Upper lobe of left lung (tissue), 6 donors: ENCODE data around the gene DEFB132. TPM values are rescaled to one million over a fixed set of nuclear protein-coding genes. Genes with fewer than 3 reads are reported as not detected.
"Not testable (repeated sequence)": the region's sequence is repeated elsewhere in the genome, so short reads cannot be mapped to it uniquely, and the experiment has no call there.

Experiments used
- ATAC-seq, 2 donors: fragments of 200-7000 bp; cut with Tn5 transposase; one replicate each; pipeline ENCODE4 v1.9.1; 2022; ENCODE audit warnings: mild to moderate bottlenecking in 2 of 2, moderate library complexity in 2 of 2; ENCODE audit not compliant: low FRiP score in 2 of 2
- DNase-seq, 2 donors: peaks; one replicate each; pipeline ENCODE4 v3.0.0-alpha.2; 2019 to 2020
- H3K27ac ChIP-seq, 4 donors: fragments of 200-600 bp; sonication (generic); one replicate each; pipeline ENCODE4 v1.5.1; 2016 to 2019
- H3K27me3 ChIP-seq, 4 donors: fragments of 200-600 bp; sonication (generic); one replicate each; pipeline ENCODE4 v1.5.1; 2017 to 2019
- H3K36me3 ChIP-seq, 4 donors: fragments of 200-600 bp; sonication (generic); one replicate each; pipeline ENCODE4 v1.5.1; 2016 to 2019
- H3K4me1 ChIP-seq, 4 donors: fragments of 200-600 bp; sonication (generic); one replicate each; pipeline ENCODE4 v1.5.1; 2018 to 2019
- H3K4me3 ChIP-seq, 4 donors: fragments of 200-600 bp; sonication (generic); one replicate each; pipeline ENCODE4 v1.5.1; 2017 to 2019; ENCODE audit warnings: mild to moderate bottlenecking in 2 of 4, moderate library complexity in 1 of 4
- H3K9me3 ChIP-seq, 4 donors: fragments of 200-600 bp; sonication (generic); one replicate each; pipeline ENCODE4 v1.5.1; 2018 to 2019
- EP300 ChIP-seq, 4 donors: sonication (generic); formaldehyde crosslinking; IDR thresholded peaks; one replicate each; pipeline ENCODE4 v1.5.1; 2017; ENCODE audit warnings: antibody characterized with exemption in 4 of 4, control low read depth in 2 of 4
- POLR2A ChIP-seq, 4 donors: fragments of 450-650 bp; IDR thresholded peaks; one replicate each; pipeline ENCODE4 v1.5.1; 2016 to 2017; ENCODE audit warnings: antibody characterized with exemption in 4 of 4, mild to moderate bottlenecking in 2 of 4
- POLR2AphosphoS5 ChIP-seq, 2 donors: sonication (generic); formaldehyde crosslinking; IDR thresholded peaks; one replicate each; pipeline ENCODE4 v1.5.1; 2017; ENCODE audit warnings: antibody characterized with exemption in 2 of 2
- WGBS, 2 donors: methylation state at CpG; one replicate each; pipeline ENCODE4 v1.1.5; 2017 to 2018; 5-methylcytosine and 5-hydroxymethylcytosine counted together
- total RNA-seq, 6 donors: library from RNA; depleted of rRNA in 4 of 6; stranded (reverse); fragments of >200 nt in 4 of 6; gene quantifications; one replicate each; pipeline versions ENCODE4 v1.1.0 to v1.2.1, GENCODE V29; 2016 to 2021
- TF ChIP-seq, protein P1 (sequence below), 6 experiments: fragments of 450-650 bp in 4 of 6; fragments of 200-600 bp in 2 of 6; sonication (generic) in 2 of 6; IDR thresholded peaks; one replicate each; pipeline ENCODE4 v1.5.1; 2016 to 2019; ENCODE audit warnings: antibody characterized with exemption in 6 of 6
- donor health status: DM: no; HTN: no; CAD: no; lungs with moderate emphysema.
- donor health status: DM: no; HTN: yes; CAD: no; lungs with severe emphysema.

Gene DEFB132
- total RNA-seq, 6 donors from 2014 or later, result not detected

- ATAC-seq, result no peak
- no peaks in the 10 kb centered on the region for H3K9me3 ChIP-seq
- no peaks in the 10 kb centered on the region for H3K36me3 ChIP-seq
- no peak overlapping the region for H3K4me3 ChIP-seq
- H3K27me3 ChIP-seq, result no peaks in the 10 kb centered on the region
- no peak for DNase-seq
- no peak overlapping the region for H3K27ac ChIP-seq
- 39 to 57% methylated on average over 2 of the region's 2 CpGs for WGBS, 2 donors
- H3K4me1 ChIP-seq, result no peaks in the 10 kb centered on the region
- no peak for TF ChIP-seq POLR2AphosphoS5 (IDR thresholded peaks at IDR 0.05)
- TF ChIP-seq, protein P1, sequence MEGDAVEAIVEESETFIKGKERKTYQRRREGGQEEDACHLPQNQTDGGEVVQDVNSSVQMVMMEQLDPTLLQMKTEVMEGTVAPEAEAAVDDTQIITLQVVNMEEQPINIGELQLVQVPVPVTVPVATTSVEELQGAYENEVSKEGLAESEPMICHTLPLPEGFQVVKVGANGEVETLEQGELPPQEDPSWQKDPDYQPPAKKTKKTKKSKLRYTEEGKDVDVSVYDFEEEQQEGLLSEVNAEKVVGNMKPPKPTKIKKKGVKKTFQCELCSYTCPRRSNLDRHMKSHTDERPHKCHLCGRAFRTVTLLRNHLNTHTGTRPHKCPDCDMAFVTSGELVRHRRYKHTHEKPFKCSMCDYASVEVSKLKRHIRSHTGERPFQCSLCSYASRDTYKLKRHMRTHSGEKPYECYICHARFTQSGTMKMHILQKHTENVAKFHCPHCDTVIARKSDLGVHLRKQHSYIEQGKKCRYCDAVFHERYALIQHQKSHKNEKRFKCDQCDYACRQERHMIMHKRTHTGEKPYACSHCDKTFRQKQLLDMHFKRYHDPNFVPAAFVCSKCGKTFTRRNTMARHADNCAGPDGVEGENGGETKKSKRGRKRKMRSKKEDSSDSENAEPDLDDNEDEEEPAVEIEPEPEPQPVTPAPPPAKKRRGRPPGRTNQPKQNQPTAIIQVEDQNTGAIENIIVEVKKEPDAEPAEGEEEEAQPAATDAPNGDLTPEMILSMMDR (IDR thresholded peaks at IDR 0.05), result no peak
- no peak for TF ChIP-seq POLR2A (IDR thresholded peaks at IDR 0.05)
- TF ChIP-seq EP300 (IDR thresholded peaks at IDR 0.05), result no peak
These were observed 6.2 kb upstream of the DEFB132 start for GRCh38 chr20:251354-251753.

DNA sequence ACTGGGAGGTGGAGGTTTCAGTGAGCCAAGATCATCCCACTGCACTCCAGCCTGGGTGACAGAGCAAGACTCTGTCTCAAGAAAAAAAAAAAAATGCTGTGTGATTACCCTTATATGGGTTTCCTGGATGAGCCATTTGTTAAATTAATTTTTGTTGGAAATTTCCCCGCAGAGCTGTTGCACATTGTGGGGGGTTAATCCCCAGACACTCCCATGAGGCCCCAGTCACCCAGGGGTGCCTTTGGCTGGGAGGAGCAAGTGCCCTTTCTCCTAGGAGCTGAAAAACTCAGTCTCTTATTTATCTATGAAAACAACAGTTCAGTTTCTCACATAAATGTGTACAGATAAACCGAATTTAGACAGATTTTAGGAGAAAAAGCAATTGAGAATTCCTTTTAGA lies 4.7 kb upstream of the DEFB132 start:
- DNase-seq (no peak), ATAC-seq (no peak)
- TF ChIP-seq, protein P1 (IDR thresholded peaks at IDR 0.05), result no peak
- TF ChIP-seq POLR2A (IDR thresholded peaks at IDR 0.05) (no peak), EP300 (IDR thresholded peaks at IDR 0.05) (no peak), POLR2AphosphoS5 (IDR thresholded peaks at IDR 0.05) (no peak)
- WGBS, 2 donors, result 84 to 88% methylated on average over 2 of the region's 2 CpGs
- Histone ChIP-seq H3K36me3 (no peaks in the 10 kb centered on the region), H3K27ac (no peak overlapping the region), H3K27me3 (no peaks in the 10 kb centered on the region), H3K4me3 (no peak overlapping the region), H3K9me3 (no peaks in the 10 kb centered on the region), H3K4me1 (no peaks in the 10 kb centered on the region)

DNA sequence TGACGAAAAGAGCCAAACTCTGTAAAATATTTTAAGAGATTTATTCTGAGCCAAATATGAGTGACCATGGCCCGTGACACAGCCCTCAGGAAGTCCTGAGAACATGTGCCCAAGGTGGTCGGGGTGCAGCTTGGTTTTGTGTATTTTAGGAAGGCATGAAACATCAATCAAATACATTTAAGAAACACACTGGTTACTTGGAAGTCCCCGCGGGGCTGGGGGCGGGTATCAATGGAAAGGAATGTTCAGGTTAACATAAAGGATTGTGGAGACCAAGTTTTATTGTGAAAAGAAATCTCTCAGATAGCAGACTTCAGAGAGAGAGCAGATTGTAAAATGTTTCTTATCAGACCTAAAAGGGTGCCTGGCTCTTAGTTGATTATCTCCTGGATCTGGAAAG lies 4.1 kb upstream of the DEFB132 start:
- H3K4me1 ChIP-seq, ATAC-seq, H3K4me3 ChIP-seq, DNase-seq, H3K9me3 ChIP-seq, H3K27ac ChIP-seq, H3K27me3 ChIP-seq, H3K36me3 ChIP-seq: not testable (repeated sequence)
- 54 to 59% methylated on average over 6 of the region's 6 CpGs for WGBS, 2 donors

DNA sequence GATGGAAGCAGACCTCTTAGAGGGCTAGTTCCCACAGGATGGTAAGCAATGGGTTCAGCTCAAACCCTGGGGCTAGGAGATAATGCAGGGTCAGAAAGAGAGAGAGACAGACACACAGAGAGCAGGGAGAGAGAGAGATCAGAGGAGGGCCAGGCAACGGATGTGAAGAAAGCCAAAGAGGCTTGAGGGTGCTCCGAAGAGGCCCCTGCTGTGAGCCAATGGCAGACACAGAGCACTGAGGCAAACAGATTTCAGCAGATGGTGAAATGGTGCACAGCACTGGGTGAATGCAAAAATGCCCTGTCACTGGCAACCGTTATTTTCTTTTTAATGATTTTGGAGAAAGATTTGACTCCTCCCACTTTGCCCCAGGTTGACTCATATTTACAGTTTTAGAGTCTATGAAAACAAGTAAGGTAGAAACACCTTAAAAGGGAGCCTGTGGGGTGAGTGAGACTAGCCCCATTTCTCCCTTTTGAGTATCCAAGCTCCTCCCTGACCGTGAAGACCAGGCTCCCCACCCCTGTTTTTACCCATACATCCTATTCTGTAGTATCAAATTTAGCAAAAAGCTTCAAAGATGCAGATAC lies 840 bp downstream of the DEFB132 start:
- 52 to 56% methylated on average over 4 of the region's 4 CpGs for WGBS, 2 donors

DNA sequence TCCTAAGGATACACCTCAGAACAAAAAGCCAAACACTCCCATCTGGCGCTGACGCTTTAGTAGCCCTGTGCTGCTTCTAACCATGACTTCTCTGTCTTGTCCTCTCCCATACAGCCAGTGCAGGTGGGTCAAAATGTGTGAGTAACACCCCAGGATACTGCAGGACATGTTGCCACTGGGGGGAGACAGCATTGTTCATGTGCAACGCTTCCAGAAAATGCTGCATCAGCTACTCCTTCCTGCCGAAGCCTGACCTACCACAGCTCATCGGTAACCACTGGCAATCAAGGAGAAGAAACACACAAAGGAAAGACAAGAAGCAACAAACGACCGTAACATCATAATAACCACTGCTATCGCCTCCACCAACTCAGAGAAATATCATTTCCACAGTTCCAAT lies 1.4 kb downstream of the DEFB132 start:
- no peak for ATAC-seq
- Histone ChIP-seq H3K9me3 (no peaks in the 10 kb centered on the region), H3K27ac (no peak overlapping the region), H3K4me1 (no peaks in the 10 kb centered on the region), H3K36me3 (no peaks in the 10 kb centered on the region), H3K27me3 (no peaks in the 10 kb centered on the region), H3K4me3 (no peak overlapping the region)
- TF ChIP-seq, protein P1 (IDR thresholded peaks at IDR 0.05), result peak in 1 of 6 experiments; percentile 13
- TF ChIP-seq EP300 (IDR thresholded peaks at IDR 0.05) (no peak), POLR2A (IDR thresholded peaks at IDR 0.05) (no peak)
- WGBS, 2 donors, result 47 to 53% methylated on average over 8 of the region's 8 CpGs
- DNase-seq, result no peak

More for the DNA sequence above, 840 bp downstream of the DEFB132 start:
- Histone ChIP-seq H3K4me1 (no peaks in the 10 kb centered on the region), H3K4me3 (no peak overlapping the region), H3K9me3 (no peaks in the 10 kb centered on the region), H3K27ac (no peak overlapping the region), H3K36me3 (no peaks in the 10 kb centered on the region), H3K27me3 (no peaks in the 10 kb centered on the region)
- DNase-seq, result no peak
- TF ChIP-seq, protein P1 (IDR thresholded peaks at IDR 0.05), result no peak
- TF ChIP-seq POLR2A (IDR thresholded peaks at IDR 0.05) (no peak), EP300 (IDR thresholded peaks at IDR 0.05) (no peak), POLR2AphosphoS5 (IDR thresholded peaks at IDR 0.05) (no peak)
- no peak for ATAC-seq
